ENCODE data around the gene BACH2.
"Not testable (repeated sequence)": the region's sequence is repeated elsewhere in the genome, so short reads cannot be mapped to it uniquely, and the experiment has no call there.

The BACH2 gene

DNA sequence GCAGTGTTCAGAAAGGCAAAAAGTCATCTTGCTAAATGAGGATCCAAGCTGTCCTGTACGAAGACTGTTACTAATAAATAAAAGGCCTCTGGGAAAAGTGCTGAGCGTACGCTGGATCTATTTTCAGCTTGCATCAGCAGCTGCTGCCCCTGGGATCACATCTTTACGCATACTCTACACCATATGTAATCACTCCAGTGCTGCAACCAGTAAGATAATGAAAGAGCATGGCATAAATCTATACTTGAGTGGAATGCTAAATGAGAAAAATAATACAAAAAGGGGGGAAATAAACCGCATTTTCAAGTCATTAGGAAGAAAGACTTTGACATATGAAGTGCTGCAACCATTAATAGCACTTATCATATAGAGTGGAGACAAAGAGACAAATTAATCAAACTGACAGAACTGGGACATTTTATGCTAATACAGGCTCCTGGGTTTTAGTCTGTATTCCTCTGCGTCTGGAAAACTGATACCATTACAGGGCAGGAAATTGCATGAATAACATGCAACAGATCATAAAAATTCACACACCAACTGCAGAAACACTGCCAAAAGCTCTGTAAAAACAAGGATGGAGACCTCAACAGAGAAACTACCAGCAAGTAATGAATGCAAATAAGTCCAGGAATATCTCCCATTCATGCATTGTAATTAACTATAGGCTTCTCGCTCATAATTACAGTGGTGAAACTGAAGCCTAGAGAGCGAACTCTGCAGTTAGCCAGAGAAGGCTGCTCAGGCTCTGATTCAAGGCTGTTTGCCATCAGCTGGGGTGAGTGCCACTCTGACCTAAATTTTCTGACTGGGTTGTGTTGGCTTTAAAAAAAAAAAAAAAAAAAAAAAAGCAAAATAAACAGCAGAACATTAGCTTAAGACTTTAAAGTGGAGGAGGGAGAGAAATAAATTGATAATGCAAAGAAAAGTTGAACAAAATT is 318.6 kb downstream of the BACH2 start:
- Histone ChIP-seq H3K79me2 (ENCODE audit: control insufficient read depth, insufficient read depth, low read length, unreplicated experiment) (no peaks in the 10 kb centered on the region), H3K27me3 (ENCODE audit: insufficient read depth, low read length) (no peaks in the 10 kb centered on the region), H3K36me3 (ENCODE audit: insufficient read depth, low read length) (no peaks in the 10 kb centered on the region), H2AFZ (ENCODE audit: low read length, unreplicated experiment) (no peak overlapping the region), H3K27ac (ENCODE audit: low read depth, low read length) (no peak overlapping the region), H3K4me3 (ENCODE audit: low read depth, low read length) (no peak overlapping the region), H3K4me1 (ENCODE audit: control insufficient read depth, insufficient read depth, low read length, unreplicated experiment) (no peaks in the 10 kb centered on the region)

DNA sequence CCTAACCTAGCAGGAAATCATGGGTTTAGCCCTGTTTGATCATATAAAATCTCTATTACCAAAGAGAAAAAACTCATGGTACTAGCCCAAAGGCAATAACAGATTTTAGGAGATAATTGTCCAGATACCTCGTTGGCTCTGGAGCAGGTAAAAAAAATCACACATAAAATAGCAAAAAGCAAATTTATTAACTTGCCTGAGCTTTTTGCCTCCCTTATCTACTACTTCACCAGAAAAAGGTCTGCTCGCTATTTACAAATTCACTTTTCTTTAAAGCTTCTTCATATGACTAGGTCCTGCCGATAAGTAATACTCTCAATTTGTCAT is 320.0 kb downstream of the BACH2 start:
- Histone ChIP-seq H3K27me3 (ENCODE audit: insufficient read depth, low read length) (no peaks in the 10 kb centered on the region), H3K36me3 (ENCODE audit: insufficient read depth, low read length) (no peaks in the 10 kb centered on the region), H3K79me2 (ENCODE audit: control insufficient read depth, insufficient read depth, low read length, unreplicated experiment) (no peaks in the 10 kb centered on the region), H3K4me3 (ENCODE audit: low read depth, low read length) (no peak overlapping the region), H3K27ac (ENCODE audit: low read depth, low read length) (no peak overlapping the region), H2AFZ (ENCODE audit: low read length, unreplicated experiment) (no peak overlapping the region), H3K4me1 (ENCODE audit: control insufficient read depth, insufficient read depth, low read length, unreplicated experiment) (no peaks in the 10 kb centered on the region)

DNA sequence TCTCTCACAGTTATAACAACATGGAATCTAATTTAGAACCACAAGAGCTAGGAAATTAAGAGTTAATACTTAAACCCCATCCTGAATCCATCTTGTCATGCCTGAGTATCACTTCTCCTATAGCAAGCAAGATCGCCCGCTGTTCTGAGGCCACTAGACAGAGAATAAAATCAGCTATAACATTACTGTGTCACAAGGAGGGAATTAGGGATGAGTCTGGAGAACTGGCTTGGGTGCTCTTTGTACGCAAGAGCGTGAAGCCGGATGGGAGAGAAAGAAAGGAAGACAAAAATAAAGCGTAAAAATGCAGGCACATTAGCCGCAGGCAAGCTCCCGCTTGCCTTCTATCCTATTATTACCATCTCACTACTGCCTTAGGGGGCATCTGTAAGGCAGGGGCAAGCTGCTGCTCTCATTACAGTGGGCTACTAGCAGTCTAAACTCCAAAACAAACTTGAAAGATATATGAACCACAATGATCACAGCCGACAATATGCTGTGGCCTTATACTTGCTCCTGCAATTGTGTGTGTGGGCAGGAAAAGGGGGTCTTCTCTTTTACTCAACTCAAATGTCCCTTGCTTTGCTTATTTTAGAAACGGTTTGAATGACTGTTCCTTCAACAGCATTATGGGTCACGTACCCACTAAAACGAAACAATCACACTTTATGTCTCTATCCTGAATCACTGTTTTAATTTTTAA is 320.5 kb downstream of the BACH2 start:
- Histone ChIP-seq H3K27ac (ENCODE audit: low read depth, low read length) (no peak overlapping the region), H3K79me2 (ENCODE audit: control insufficient read depth, insufficient read depth, low read length, unreplicated experiment) (no peaks in the 10 kb centered on the region), H2AFZ (ENCODE audit: low read length, unreplicated experiment) (no peak overlapping the region), H3K36me3 (ENCODE audit: insufficient read depth, low read length) (no peaks in the 10 kb centered on the region), H3K4me1 (ENCODE audit: control insufficient read depth, insufficient read depth, low read length, unreplicated experiment) (no peaks in the 10 kb centered on the region), H3K27me3 (ENCODE audit: insufficient read depth, low read length) (no peaks in the 10 kb centered on the region), H3K4me3 (ENCODE audit: low read depth, low read length) (no peak overlapping the region)

DNA sequence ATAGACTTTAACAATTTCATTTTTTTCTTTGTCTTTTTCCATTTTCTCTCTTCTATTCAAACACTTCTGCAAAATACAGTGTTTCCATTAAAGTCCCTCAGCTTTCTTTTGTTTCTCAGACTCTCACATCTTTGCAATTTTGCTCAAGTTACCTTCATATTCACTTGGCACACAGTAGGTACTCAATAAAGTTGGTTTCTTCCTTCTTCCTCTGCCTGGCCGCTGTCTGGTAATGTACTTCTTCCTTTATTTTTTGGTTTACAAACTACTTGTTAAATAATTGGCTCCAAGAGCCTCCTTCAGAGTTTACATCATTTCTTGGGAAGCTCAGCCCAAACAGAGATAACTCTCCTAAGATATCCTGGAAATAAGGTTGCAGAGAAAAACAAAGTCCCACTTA is 321.3 kb downstream of the BACH2 start:
- H3K4me3 ChIP-seq (ENCODE audit: low read depth, low read length): no peak overlapping the region
- no peaks in the 10 kb centered on the region for H3K4me1 ChIP-seq (ENCODE audit: control insufficient read depth, insufficient read depth, low read length, unreplicated experiment)
- no peak overlapping the region for H3K27ac ChIP-seq (ENCODE audit: low read depth, low read length)
- H3K79me2 ChIP-seq (ENCODE audit: control insufficient read depth, insufficient read depth, low read length, unreplicated experiment): no peaks in the 10 kb centered on the region
- H3K36me3 ChIP-seq (ENCODE audit: insufficient read depth, low read length): no peaks in the 10 kb centered on the region
- no peaks in the 10 kb centered on the region for H3K27me3 ChIP-seq (ENCODE audit: insufficient read depth, low read length)
- no peak overlapping the region for H2AFZ ChIP-seq (ENCODE audit: low read length, unreplicated experiment)

DNA sequence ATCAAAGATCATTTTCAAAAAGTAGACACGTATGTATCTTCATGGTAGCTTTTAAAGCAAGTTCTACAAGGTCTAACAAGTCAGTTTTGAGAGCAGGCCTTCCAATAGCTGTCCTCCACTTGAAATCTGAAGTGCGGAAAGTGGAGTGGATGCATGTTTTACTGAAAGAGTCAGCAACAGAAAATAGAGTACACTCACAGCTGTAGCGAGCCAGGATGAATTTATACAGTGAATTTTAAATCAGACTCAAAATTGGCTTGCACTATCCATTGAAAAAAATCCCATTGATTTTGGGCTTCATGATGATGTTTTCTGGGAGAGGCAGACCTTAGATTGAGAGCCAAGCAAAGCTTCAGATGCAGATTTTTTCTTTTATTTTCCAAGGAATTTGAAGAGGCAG is 321.8 kb downstream of the BACH2 start:
- no peaks in the 10 kb centered on the region for H3K79me2 ChIP-seq (ENCODE audit: control insufficient read depth, insufficient read depth, low read length, unreplicated experiment)
- no peak overlapping the region for H3K4me3 ChIP-seq (ENCODE audit: low read depth, low read length)
- no peak overlapping the region for H2AFZ ChIP-seq (ENCODE audit: low read length, unreplicated experiment)
- H3K27me3 ChIP-seq (ENCODE audit: insufficient read depth, low read length): no peaks in the 10 kb centered on the region
- no peak overlapping the region for H3K27ac ChIP-seq (ENCODE audit: low read depth, low read length)
- no peaks in the 10 kb centered on the region for H3K36me3 ChIP-seq (ENCODE audit: insufficient read depth, low read length)
- H3K4me1 ChIP-seq (ENCODE audit: control insufficient read depth, insufficient read depth, low read length, unreplicated experiment): no peaks in the 10 kb centered on the region

DNA sequence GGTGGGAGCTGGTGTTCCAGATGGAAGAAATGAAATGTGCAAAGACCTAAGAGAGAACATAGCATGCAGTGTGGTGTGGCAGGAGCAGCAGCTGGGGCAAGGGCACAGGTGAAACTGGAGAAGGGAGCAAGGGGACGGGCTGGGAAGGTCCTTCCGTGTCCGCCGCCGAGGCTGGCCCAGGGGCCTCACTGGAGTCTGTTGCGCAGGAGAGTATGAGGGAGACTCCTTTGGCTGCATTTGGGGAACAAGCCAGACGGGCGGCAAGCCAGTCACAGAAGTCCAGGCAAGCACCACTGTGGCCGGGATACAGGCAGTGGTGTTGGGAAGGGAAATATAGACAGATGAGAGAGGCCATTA is 324.6 kb downstream of the BACH2 start:
- Histone ChIP-seq H3K79me2 (ENCODE audit: control insufficient read depth, insufficient read depth, low read length, unreplicated experiment) (no peaks in the 10 kb centered on the region), H2AFZ (ENCODE audit: low read length, unreplicated experiment) (no peak overlapping the region), H3K36me3 (ENCODE audit: insufficient read depth, low read length) (no peaks in the 10 kb centered on the region), H3K27me3 (ENCODE audit: insufficient read depth, low read length) (peaks cover 13% of the 10 kb centered on the region), H3K27ac (ENCODE audit: low read depth, low read length) (no peak overlapping the region), H3K4me1 (ENCODE audit: control insufficient read depth, insufficient read depth, low read length, unreplicated experiment) (no peaks in the 10 kb centered on the region), H3K4me3 (ENCODE audit: low read depth, low read length) (no peak overlapping the region)

DNA sequence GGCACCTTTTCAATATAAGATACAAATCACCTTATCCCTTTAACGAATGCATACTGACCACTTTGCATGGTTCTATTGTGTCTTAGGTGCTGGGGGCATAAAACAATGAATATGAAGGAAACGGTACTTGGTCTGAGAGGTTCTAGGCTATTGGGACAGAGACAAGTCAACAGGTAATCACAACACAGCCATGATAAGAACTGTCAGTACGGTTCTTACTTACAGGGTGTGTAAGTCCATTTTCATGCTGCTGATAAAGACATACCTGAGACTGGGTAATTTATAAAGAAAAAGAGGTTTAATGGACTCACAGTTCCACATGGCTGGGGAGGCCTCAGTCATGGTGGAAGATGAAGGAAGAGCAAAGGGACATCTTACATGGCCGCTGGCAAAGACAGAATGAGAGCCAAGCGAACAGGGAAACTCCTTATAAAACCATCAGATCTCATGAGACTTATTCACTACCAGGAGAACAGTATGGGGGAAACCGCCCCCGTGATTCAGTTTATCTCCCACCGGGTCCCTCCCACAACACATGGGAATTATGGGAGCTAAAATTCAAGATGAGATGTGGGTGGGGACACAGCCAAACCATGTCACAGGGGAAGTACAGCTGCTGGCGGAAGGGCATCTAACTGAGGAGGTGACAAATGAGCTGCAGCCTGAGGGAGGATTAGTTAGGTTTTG is 325.2 kb downstream of the BACH2 start:
- H3K27me3 ChIP-seq (ENCODE audit: insufficient read depth, low read length): peaks cover 18% of the 10 kb centered on the region
- not testable (repeated sequence) for H3K79me2 ChIP-seq (ENCODE audit: control insufficient read depth, insufficient read depth, low read length, unreplicated experiment); H3K27ac ChIP-seq (ENCODE audit: low read depth, low read length); H3K4me3 ChIP-seq (ENCODE audit: low read depth, low read length); H3K4me1 ChIP-seq (ENCODE audit: control insufficient read depth, insufficient read depth, low read length, unreplicated experiment); H3K36me3 ChIP-seq (ENCODE audit: insufficient read depth, low read length); H2AFZ ChIP-seq (ENCODE audit: low read length, unreplicated experiment)

DNA sequence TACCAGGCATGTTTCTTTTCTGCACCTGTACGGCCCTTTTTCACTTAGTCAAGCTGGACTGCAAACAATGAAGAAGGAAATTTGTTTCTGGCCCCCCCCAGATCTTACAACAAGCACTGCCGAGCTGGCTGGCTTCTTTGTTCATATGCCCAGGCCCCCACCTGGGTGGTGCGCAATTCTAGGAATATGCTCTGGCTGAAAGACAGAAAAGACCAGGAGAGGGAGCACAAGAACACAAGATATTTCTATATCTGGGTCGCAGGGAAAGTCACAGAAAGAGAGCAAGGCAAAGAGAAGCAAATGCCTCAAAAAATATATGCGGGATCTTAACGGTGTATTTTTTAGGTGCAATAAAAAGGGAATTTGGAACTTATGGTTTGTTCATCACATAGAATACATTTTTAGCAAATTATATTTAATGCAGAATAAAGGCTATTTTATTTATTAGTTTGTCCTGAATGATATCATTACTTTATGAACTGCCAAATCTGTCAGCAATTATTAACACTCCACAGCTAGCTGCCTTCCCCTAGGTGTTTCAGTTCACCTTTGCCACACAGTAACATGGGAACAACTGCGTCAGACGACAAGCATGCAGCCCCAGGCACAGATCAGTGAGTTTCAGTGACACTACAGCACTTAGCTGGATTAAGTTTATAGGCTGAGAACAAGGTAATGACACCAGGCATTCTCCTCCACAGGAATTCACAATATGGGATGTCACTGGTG is 325.9 kb downstream of the BACH2 start:
- Histone ChIP-seq H3K79me2 (ENCODE audit: control insufficient read depth, insufficient read depth, low read length, unreplicated experiment) (no peaks in the 10 kb centered on the region), H3K4me3 (ENCODE audit: low read depth, low read length) (no peak overlapping the region), H3K36me3 (ENCODE audit: insufficient read depth, low read length) (no peaks in the 10 kb centered on the region), H3K27ac (ENCODE audit: low read depth, low read length) (no peak overlapping the region), H2AFZ (ENCODE audit: low read length, unreplicated experiment) (no peak overlapping the region), H3K4me1 (ENCODE audit: control insufficient read depth, insufficient read depth, low read length, unreplicated experiment) (no peaks in the 10 kb centered on the region), H3K27me3 (ENCODE audit: insufficient read depth, low read length) (peaks cover 19% of the 10 kb centered on the region)

DNA sequence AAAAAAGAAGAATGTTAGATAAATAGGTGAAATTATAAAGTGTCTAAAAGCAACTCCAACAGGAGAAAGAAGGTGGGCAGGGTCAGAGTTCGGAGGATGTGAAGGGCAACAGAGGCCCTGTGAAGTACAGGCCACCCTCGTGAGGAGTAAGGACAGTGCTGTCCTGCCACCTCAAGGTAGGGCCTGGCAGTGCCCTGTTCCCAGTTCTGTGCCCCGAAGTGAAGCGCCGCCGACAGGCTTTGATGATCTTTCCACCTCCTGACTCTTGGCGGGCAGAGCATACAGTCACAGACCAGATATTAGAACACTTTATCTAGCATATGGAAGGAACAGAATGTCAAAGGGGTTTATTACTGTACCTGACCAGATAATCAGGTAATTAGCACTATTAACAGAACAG is 326.6 kb downstream of the BACH2 start:
- Histone ChIP-seq H3K4me1 (ENCODE audit: control insufficient read depth, insufficient read depth, low read length, unreplicated experiment) (no peaks in the 10 kb centered on the region), H3K27me3 (ENCODE audit: insufficient read depth, low read length) (peaks cover 26% of the 10 kb centered on the region), H3K79me2 (ENCODE audit: control insufficient read depth, insufficient read depth, low read length, unreplicated experiment) (no peaks in the 10 kb centered on the region), H3K4me3 (ENCODE audit: low read depth, low read length) (no peak overlapping the region), H2AFZ (ENCODE audit: low read length, unreplicated experiment) (no peak overlapping the region), H3K27ac (ENCODE audit: low read depth, low read length) (no peak overlapping the region), H3K36me3 (ENCODE audit: insufficient read depth, low read length) (no peaks in the 10 kb centered on the region)

DNA sequence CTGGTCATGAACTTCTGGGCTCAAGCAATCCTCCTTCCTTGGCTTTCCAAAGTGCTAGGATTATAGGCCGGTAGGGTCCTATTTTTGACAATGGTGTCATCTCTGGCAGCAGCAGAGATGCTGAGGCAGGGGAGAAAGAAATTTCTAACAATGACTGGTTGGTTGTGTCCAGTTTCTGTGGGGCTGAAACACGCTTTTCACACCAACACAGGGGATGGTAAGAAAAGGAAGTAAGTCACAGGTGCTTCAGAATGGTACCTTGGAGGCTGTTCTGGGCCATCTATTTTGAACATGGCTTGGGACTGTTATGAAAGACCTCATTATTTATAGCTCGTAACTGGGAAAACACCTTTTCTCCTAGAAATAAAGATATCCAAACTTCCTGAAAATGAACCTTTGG is 329.7 kb downstream of the BACH2 start:
- Histone ChIP-seq H3K79me2 (ENCODE audit: control insufficient read depth, insufficient read depth, low read length, unreplicated experiment) (no peaks in the 10 kb centered on the region), H3K27ac (ENCODE audit: low read depth, low read length) (no peak overlapping the region), H3K27me3 (ENCODE audit: insufficient read depth, low read length) (peaks cover 31% of the 10 kb centered on the region)

More for the DNA sequence above, 329.7 kb downstream of the BACH2 start:
- H3K4me1 ChIP-seq (ENCODE audit: control insufficient read depth, insufficient read depth, low read length, unreplicated experiment): no peaks in the 10 kb centered on the region
- H3K4me3 ChIP-seq (ENCODE audit: low read depth, low read length): no peak overlapping the region
- no peaks in the 10 kb centered on the region for H3K36me3 ChIP-seq (ENCODE audit: insufficient read depth, low read length)
- H2AFZ ChIP-seq (ENCODE audit: low read length, unreplicated experiment): no peak overlapping the region
